ENCODE measurements around the gene PAX5.

DNA sequence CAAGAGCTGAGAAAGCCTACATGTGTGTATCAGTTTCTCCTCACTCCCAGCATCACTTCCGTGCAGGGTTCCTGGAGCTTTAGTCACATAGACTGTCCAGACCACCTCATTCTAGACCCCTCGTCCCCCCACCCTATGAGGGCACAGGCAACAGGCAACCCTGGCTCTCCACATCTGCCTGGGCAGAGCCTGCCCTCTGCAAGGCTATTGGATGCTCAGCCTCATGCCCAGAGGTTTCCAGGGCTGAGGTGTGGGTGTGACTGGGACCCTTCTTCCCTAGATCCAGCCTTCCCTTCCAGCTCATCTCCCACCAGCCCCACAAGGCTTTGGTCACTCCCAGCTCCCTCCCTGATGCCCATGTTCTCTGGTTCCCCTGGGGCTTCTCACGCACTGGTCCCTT lies 161.4 kb downstream of the PAX5 start:
- TF ChIP-seq, protein P1, sequence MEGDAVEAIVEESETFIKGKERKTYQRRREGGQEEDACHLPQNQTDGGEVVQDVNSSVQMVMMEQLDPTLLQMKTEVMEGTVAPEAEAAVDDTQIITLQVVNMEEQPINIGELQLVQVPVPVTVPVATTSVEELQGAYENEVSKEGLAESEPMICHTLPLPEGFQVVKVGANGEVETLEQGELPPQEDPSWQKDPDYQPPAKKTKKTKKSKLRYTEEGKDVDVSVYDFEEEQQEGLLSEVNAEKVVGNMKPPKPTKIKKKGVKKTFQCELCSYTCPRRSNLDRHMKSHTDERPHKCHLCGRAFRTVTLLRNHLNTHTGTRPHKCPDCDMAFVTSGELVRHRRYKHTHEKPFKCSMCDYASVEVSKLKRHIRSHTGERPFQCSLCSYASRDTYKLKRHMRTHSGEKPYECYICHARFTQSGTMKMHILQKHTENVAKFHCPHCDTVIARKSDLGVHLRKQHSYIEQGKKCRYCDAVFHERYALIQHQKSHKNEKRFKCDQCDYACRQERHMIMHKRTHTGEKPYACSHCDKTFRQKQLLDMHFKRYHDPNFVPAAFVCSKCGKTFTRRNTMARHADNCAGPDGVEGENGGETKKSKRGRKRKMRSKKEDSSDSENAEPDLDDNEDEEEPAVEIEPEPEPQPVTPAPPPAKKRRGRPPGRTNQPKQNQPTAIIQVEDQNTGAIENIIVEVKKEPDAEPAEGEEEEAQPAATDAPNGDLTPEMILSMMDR (conservative IDR thresholded peaks at IDR 0.05), result no peak
- no peak for TF ChIP-seq ZFX (IDR thresholded peaks at IDR 0.05)
